Measurements from ENCODE around the gene GAS5. TPM values are rescaled to one million over a fixed set of nuclear protein-coding genes. Genes with fewer than 3 reads are reported as not detected.

The GAS5 gene
- 745 TPM for total RNA-seq

DNA sequence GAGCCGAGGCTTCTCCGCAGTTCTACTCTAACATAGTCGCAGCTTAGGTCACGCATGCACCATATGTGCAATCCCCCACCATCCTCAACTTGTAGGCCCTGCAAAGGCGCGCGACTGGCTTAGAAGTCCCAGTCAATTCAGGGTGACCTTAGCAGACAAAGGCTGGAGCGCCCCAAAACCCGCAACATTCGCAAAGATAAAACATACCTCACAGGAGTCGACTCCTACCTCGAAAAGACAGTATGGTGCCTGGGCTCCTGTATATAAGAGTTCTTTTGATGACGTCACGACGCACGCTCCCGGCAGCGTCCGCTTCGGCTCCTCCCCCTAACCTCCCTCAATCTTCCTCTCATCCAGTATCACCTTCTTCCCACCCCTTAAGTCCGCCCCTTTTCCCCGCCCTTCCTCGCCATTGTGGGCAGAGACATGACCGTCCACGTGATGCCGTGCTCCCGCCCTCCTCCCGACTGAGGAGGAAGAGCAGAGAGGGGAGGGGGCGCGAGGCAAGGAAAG lies at the start of gene GAS5:
Gene GAS5, minus strand, starts transcription at position 237 of the 513 bp plus-strand sequence.
- no peaks in the 10 kb centered on the region for H3K27me3 ChIP-seq (ENCODE audit: insufficient read depth, low read length)
- peak within 1 kb of the TSS; percentile 78 for H3K4me3 ChIP-seq (ENCODE audit: low read length)
- peaks cover 56% of the 10 kb centered on the region for H3K4me1 ChIP-seq (ENCODE audit: insufficient read depth, low read length)
- H3K9me3 ChIP-seq (ENCODE audit: low read depth, low read length): no peaks in the 10 kb centered on the region

DNA sequence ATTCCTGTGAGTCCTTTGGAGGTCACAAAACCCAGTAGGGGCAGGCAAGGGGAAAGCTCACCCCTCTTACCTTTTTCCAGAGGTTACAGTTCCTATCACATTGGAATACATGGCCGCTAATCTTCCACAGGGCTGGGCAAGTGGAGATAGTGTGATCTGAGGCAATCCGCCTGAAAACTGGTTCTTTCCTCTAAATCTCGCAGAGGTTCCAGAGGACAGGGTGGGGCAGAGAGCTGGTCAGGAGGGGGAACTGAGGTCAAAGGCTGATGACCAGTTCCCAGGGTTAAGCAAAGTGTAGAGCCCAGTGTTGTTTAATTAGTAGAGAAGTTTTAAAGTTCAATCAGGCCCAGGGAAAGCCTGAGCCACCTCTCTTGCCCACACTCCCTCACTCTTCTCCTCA lies 49.4 kb upstream of the GAS5 start, which contains the start of gene SERPINC1:
Gene SERPINC1, minus strand, starts transcription at position 179 of the 400 bp plus-strand sequence. Its CDS starts 68 bp downstream, at position 111.
- no peaks in the 10 kb centered on the region for H3K4me1 ChIP-seq (ENCODE audit: insufficient read depth, low read length)
- no peak within 1 kb of the TSS for H3K4me3 ChIP-seq (ENCODE audit: low read length)
- no peaks in the 10 kb centered on the region for H3K9me3 ChIP-seq (ENCODE audit: low read depth, low read length)
- H3K27me3 ChIP-seq (ENCODE audit: insufficient read depth, low read length): no peaks in the 10 kb centered on the region

DNA sequence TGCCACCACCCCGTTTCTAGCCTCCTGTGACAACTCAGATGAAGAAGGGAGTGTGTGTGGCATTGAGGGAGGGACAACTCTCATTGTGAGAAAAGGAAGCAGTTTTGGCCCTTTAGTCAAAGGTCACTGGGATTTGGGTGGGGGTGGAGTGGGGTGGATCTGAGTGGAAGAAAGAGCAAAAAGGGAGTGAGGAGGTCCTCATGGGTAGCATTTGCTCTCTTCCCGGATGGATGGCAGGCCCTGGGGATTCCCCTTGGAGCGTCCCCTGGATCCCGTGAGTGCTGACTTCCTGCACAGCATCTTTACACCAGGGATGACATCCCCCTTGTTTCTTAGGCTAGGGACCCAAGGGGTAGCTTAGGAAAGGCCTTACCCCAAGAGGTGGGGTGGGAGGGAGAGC lies 48.9 kb upstream of the GAS5 start:
- Histone ChIP-seq H3K27me3 (ENCODE audit: insufficient read depth, low read length) (no peaks in the 10 kb centered on the region), H3K9me3 (ENCODE audit: low read depth, low read length) (no peaks in the 10 kb centered on the region), H3K4me1 (ENCODE audit: insufficient read depth, low read length) (no peaks in the 10 kb centered on the region), H3K4me3 (ENCODE audit: low read length) (no peak overlapping the region)

DNA sequence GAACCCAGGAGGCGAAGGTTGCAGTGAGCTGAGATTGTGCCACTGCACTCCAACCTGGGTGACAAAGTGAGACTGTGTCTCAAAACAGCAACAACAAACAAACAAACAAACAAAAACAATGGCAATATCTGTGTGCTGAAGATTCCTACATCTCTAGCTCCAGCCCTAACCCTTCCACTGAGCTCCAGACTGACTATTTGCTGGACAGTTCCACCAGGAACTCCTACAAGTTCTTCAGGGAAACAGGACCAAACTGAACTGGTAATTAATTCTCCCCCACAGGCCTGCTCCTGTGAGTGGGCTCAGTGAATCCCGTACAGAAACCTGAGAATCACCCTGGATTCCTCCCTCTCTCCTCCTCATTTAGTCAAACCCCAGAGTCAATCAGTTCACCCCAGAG lies 47.8 kb upstream of the GAS5 start:
- no peaks in the 10 kb centered on the region for H3K27me3 ChIP-seq (ENCODE audit: insufficient read depth, low read length)
- no peaks in the 10 kb centered on the region for H3K9me3 ChIP-seq (ENCODE audit: low read depth, low read length)
- no peaks in the 10 kb centered on the region for H3K4me1 ChIP-seq (ENCODE audit: insufficient read depth, low read length)
- no peak overlapping the region for H3K4me3 ChIP-seq (ENCODE audit: low read length)

DNA sequence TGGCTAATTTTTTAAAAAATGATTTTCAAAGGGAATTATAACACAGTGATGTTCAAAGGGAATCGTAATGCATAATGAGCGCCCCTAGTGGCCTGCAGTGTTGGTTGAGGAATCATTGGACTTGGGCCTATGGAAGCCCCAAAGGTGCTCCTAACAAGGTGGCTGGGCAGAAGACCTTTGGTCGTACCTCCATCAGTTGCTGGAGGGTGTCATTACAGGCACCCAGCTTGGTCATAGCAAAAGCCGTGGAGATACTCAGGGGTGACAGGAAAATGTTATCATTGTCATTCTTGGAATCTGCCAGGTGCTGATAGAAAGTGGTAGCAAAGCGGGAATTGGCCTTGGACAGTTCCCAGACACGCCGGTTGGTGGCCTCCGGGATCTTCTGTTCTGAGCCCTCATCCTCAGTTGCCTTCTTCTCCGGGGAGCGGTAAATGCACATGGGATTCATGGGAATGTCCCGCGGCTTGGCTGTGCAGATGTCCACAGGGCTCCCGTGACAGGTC lies 46.6 kb upstream of the GAS5 start:
- H3K4me3 ChIP-seq (ENCODE audit: low read length): no peak overlapping the region
- no peaks in the 10 kb centered on the region for H3K27me3 ChIP-seq (ENCODE audit: insufficient read depth, low read length)
- H3K4me1 ChIP-seq (ENCODE audit: insufficient read depth, low read length): no peaks in the 10 kb centered on the region
- no peaks in the 10 kb centered on the region for H3K9me3 ChIP-seq (ENCODE audit: low read depth, low read length)

DNA sequence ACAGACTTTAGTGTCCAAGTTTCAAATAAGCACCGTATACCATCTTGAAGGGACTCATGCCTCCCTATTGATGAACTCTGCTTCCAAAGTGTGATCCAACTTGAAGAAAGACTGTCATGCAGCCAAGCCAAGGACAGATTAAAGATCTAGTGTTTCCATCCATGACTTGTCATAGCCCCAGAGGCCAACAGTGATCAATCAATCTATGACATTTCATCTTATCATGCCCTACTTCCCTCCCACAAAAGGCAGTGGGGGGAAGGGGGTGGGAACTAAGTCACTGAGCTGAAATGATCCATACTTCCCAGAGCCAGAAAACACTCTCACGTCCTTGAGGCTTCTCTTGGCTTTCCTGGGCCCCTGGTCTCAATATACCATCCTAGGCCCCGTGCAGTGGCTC lies 45.3 kb upstream of the GAS5 start:
- no peaks in the 10 kb centered on the region for H3K27me3 ChIP-seq (ENCODE audit: insufficient read depth, low read length)
- H3K9me3 ChIP-seq (ENCODE audit: low read depth, low read length): no peaks in the 10 kb centered on the region
- H3K4me3 ChIP-seq (ENCODE audit: low read length): no peak overlapping the region
- no peaks in the 10 kb centered on the region for H3K4me1 ChIP-seq (ENCODE audit: insufficient read depth, low read length)

DNA sequence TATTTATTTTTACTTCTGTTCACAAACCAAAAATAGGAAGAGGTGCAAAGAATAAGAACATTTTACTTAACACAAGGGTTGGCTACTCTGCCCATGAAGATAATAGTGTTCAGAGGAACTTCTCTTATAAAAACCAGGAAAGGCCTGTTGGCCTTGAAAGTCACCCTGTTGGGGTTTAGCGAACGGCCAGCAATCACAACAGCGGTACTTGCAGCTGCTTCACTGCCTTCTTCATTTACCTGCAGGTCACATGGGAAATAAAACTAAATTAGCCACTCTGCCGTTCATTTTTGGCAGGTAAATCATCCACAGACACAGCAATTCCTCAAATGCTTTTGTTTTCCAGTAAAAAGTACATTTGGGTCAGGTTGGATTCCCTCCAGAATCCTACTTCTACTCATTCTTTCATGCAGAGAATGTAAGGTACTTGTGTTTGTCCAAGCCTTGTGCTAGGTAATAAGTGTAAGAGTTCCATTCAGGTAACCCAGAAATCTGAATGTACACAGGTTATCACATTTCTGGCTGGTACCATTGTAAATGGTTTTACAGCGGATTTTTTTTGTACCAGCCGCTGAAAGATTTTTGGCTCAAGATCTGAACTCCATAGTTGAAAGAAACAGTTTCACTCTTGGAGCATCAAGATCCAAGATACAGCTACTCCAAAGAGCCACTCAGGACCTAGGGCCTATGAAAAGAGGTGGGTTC lies 36.2 kb upstream of the GAS5 start:
- Histone ChIP-seq H3K4me1 (ENCODE audit: insufficient read depth, low read length) (no peaks in the 10 kb centered on the region), H3K9me3 (ENCODE audit: low read depth, low read length) (no peaks in the 10 kb centered on the region), H3K4me3 (ENCODE audit: low read length) (no peak overlapping the region), H3K27me3 (ENCODE audit: insufficient read depth, low read length) (no peaks in the 10 kb centered on the region)

DNA sequence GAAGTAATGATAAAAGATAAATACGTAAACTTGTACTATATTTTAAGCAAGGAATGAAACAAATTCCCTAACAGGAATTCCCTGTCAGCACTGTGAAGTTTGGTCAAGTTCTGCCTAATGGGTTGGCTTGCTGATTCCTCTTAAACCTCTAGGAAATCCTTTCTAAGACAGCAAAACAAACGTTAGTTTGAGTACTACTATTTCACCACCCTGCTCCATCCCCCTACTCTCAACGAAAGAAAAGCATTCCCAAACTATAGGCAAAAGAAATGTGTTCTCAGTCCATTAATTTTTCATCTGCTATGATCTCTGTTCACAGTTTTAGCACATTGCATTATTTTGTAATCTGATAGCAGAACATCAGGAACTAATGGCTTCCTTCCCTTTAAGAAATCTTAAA lies 33.2 kb upstream of the GAS5 start:
- Histone ChIP-seq H3K4me1 (ENCODE audit: insufficient read depth, low read length) (no peaks in the 10 kb centered on the region), H3K9me3 (ENCODE audit: low read depth, low read length) (no peaks in the 10 kb centered on the region), H3K27me3 (ENCODE audit: insufficient read depth, low read length) (no peaks in the 10 kb centered on the region), H3K4me3 (ENCODE audit: low read length) (no peak overlapping the region)

DNA sequence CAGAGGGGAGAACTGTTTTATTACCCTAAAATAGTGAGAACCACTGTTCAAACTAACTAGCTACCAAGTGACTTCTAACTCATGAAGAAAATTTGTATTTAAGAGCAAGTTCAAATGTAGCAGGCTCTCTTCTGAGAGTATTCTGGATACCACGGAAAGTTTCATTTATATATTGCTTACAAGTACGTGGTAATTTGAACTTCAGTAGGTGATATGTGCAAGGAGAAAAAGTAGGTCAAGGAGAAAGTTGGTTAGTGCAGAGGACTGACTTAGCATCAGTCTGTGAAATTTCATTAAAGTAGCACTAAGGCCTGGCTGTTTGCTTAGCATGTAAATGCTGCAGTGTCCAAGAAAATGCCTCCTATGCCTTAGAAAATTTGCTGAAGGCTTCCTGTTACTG lies 32.6 kb upstream of the GAS5 start:
- H3K27me3 ChIP-seq (ENCODE audit: insufficient read depth, low read length): no peaks in the 10 kb centered on the region
- no peak overlapping the region for H3K4me3 ChIP-seq (ENCODE audit: low read length)
- no peaks in the 10 kb centered on the region for H3K9me3 ChIP-seq (ENCODE audit: low read depth, low read length)
- H3K4me1 ChIP-seq (ENCODE audit: insufficient read depth, low read length): no peaks in the 10 kb centered on the region

DNA sequence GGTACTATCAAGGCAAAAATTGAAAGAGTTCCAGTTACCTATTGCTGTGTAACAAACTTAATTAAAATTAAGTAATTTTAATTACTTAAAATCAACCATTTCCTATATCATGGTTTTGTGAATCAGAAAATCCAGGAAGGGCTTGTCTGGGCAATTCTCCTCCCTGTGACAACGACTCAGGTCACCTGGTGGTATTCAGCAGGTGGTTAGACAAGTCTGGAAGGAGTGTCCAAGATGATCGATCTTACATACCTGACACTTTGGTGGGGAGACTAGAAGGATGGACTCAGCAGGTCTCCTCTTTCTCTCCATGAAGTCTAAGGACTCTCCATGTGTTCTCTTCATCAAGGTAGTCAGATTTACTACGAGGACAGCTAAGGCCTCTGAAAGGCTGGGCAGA lies 26.4 kb upstream of the GAS5 start:
- H3K9me3 ChIP-seq (ENCODE audit: low read depth, low read length): no peaks in the 10 kb centered on the region
- H3K4me3 ChIP-seq (ENCODE audit: low read length): no peak overlapping the region
- H3K4me1 ChIP-seq (ENCODE audit: insufficient read depth, low read length): no peaks in the 10 kb centered on the region
- H3K27me3 ChIP-seq (ENCODE audit: insufficient read depth, low read length): no peaks in the 10 kb centered on the region

DNA sequence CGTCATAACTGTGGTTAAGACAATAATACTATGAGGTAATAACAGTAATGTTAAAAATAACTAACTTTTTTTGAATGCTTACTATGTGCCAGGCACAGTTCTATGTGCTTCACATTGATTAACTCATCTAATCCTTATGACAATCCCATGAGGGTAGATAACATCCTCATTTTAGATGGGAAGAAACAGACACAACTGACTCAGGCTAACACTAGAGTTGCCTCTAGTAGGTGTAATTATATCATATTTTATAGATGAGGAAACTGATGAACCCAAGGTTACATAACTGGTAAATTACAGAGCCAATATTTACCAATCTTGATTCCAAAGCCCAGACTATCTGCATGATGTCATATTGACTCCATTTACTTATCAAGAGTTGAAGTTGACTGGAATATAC lies 25.8 kb upstream of the GAS5 start:
- Histone ChIP-seq H3K4me1 (ENCODE audit: insufficient read depth, low read length) (no peaks in the 10 kb centered on the region), H3K4me3 (ENCODE audit: low read length) (no peak overlapping the region), H3K27me3 (ENCODE audit: insufficient read depth, low read length) (no peaks in the 10 kb centered on the region), H3K9me3 (ENCODE audit: low read depth, low read length) (no peaks in the 10 kb centered on the region)

DNA sequence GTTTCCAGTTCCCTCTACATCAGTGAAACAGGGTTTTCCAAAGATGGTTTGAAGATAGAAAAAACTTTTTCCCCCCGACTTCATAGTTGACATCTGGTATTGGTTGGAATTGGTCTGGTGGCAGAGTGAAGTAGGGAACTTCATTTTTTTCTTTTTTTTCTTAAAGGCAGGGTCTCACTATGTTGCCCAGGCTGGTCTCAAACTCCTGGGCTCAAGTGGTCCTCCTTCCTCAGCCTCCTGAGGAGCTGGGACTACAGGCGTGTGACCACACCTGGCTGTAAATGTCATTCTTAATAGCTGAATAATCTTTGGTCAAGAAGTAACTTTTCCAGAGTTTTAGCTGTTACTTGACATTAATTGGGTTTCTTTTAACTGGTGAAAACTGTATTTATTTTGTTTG lies 22.1 kb upstream of the GAS5 start:
- H3K27me3 ChIP-seq (ENCODE audit: insufficient read depth, low read length): no peaks in the 10 kb centered on the region
- no peak overlapping the region for H3K4me3 ChIP-seq (ENCODE audit: low read length)

DNA sequence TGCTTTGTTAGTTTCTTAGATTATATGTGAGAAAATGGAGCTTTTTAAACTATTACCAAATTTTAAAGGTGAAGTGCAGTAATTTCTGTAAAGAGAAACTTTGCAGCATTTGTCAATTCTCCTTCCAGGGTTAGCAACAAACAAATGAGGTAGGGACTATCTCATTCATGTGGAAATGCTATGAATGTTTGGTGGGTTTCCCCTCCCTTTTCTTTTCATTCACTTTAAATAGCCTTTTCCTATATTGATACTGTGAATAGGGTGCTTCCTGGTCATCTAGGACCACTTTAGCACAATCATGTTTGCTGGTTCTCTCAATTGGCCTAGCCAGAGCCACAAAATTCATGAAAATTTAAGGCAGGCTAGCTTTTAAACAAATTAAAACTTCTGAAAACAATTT lies 21.0 kb upstream of the GAS5 start:
- Histone ChIP-seq H3K4me1 (ENCODE audit: insufficient read depth, low read length) (peaks cover 12% of the 10 kb centered on the region), H3K9me3 (ENCODE audit: low read depth, low read length) (no peaks in the 10 kb centered on the region), H3K4me3 (ENCODE audit: low read length) (no peak overlapping the region), H3K27me3 (ENCODE audit: insufficient read depth, low read length) (no peaks in the 10 kb centered on the region)

More for the DNA sequence above, 22.1 kb upstream of the GAS5 start:
- H3K9me3 ChIP-seq (ENCODE audit: low read depth, low read length): no peaks in the 10 kb centered on the region
- peaks cover 12% of the 10 kb centered on the region for H3K4me1 ChIP-seq (ENCODE audit: insufficient read depth, low read length)

DNA sequence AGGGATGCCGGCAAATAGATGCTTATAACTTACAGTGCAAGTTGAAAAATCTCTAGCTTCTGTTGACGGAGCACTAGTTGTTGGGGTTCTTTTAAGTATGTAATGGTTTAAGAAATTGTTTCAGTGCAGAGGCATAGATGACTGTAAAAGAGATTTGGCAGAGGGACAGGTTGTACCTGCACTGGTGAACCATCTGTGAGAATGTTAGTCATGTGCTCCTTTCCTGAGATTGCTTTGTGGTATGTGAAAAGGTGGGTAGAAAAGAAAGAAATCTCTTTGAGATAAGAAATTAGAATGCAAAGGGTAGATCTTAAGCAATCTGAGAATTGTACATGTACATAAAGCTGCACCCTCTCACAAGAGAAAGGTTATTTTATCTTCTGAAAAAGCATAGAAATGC lies 19.8 kb upstream of the GAS5 start:
- Histone ChIP-seq H3K4me3 (ENCODE audit: low read length) (no peak overlapping the region), H3K27me3 (ENCODE audit: insufficient read depth, low read length) (no peaks in the 10 kb centered on the region), H3K4me1 (ENCODE audit: insufficient read depth, low read length) (peaks cover 12% of the 10 kb centered on the region), H3K9me3 (ENCODE audit: low read depth, low read length) (no peaks in the 10 kb centered on the region)

DNA sequence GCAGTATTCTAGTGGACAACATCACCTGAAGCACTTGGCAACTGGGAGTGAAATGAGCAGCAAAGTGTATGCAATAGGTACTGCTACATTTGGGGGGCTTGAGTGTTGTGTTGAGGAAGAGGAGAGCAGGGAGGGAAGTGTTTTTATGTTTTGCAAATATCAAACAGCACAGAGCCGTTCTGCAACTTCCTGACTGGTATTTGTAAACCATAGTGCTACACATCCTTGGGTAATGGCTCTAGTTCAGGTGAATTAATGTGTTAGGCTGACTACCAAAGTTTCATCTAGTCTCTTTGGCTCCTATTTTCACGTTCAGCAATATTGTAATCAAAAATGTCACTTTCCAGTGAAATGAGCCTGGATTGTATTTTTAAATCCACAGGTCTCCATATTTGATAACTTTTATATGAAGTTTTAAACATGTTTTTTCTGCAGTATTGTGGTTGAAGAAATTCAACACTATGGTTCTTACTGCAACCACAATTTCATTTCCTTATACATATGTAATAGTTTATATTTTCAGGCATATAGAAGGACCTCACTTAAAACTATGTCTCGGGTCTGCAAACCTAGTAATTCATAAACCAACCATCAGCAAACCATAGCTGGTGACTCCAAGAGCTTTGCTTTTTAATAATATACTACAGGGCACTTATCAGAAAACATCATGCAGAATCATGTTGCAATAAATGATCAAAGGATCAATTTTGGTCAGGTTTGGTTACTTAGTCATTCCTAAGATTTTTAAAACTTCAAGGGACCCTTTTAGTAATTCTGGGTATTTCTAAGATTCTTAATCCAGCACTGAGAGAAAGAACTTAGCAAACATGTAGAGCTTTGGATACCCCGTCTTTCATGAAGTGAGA lies 19.2 kb upstream of the GAS5 start:
- H3K27me3 ChIP-seq (ENCODE audit: insufficient read depth, low read length): no peaks in the 10 kb centered on the region
- no peak overlapping the region for H3K4me3 ChIP-seq (ENCODE audit: low read length)
- H3K4me1 ChIP-seq (ENCODE audit: insufficient read depth, low read length): peaks cover 12% of the 10 kb centered on the region
- H3K9me3 ChIP-seq (ENCODE audit: low read depth, low read length): no peaks in the 10 kb centered on the region
